Epithelial cell of proximal tubule (primary cell): Measurements from ENCODE around the gene UGT1A6. TPM values are rescaled to one million over a fixed set of nuclear protein-coding genes. Genes with fewer than 3 reads are reported as not detected.
A peak's percentile ranks its signal among the peaks of the same experiment; 100 is the strongest.
"Not testable (repeated sequence)": the region's sequence is repeated elsewhere in the genome, so short reads cannot be mapped to it uniquely, and the experiment has no call there.

Source experiments
- DNase-seq: peaks from one replicate; pipeline ENCODE4 v3.0.0-alpha.2; 2011; ENCODE audit warnings: low read depth
- H3K4me3 ChIP-seq: 2 replicates; pipeline ENCODE4 v1.5.1; 2011; ENCODE audit warnings: low read depth, mild to moderate bottlenecking, low read length
- CTCF ChIP-seq: conservative IDR thresholded peaks from 2 replicates; pipeline ENCODE4 v1.5.1; 2012; ENCODE audit warnings: low read depth, mild to moderate bottlenecking, low read length
- total RNA-seq: library from RNA; depleted of rRNA; stranded (reverse); fragments of >200 nt; gene quantifications from 2 replicates; pipeline ENCODE4 v1.2.3, GENCODE V29; 2015

Gene UGT1A6
- total RNA-seq, result 0.52 and 5.1 TPM in 2 replicates

- TF ChIP-seq CTCF, result no peak
- no peak for DNase-seq
- H3K4me3 ChIP-seq, result peak within 1 kb of the TSS; percentile 48
Measured at GRCh38 chr2:233692648-233693047, at the start of gene UGT1A6. UGT1A6 (plus strand) TSS chr2:233692890; CDS start chr2:233693005, 115 bp downstream.

GRCh38 chr2:233643128-233643527 is 49.6 kb upstream of the UGT1A6 start:
- no peak for DNase-seq
- H3K4me3 ChIP-seq, result no peak overlapping the region
- TF ChIP-seq CTCF, result peak; percentile 49

DNA sequence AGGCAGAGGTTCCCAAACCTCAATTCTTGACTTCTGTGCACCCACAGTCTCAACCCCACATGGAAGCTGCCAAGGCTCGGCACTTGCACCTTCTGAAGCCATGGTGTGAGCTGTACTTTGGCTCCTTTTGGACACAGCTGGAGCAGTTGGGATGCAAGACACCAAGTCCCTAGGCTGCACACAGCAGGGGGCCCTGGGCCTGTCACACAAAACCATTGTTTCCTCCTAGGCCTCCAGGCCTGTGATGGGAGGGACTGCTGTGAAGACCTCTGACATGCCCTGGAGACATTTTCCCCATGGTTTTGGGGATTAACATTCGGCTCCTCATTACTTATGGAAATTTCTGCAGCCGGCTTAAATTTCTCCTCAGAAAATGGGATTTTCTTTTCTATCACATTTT is 46.7 kb upstream of the UGT1A6 start:
- H3K4me3 ChIP-seq, DNase-seq: not testable (repeated sequence)

DNA sequence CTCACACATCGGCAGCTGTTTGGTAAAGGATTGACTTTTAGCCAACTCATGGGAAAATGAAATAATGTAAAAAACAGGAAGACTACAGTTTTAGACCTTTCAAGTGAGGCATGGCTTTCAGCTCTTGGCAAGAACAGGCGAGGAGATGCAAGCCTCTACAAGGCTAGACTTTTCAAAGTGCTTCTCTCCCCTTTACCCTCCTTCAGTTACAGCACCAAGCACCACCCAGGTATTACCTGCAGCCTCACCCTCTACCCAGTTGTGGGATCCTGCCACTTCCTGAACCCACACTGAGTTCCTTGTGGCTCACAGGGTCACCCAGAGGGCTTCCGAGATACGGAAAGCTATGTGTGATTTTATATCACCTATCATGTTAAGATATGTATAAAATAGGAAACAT is 41.7 kb upstream of the UGT1A6 start:
- no peak for DNase-seq
- no peak overlapping the region for H3K4me3 ChIP-seq
- TF ChIP-seq CTCF, result no peak

DNA sequence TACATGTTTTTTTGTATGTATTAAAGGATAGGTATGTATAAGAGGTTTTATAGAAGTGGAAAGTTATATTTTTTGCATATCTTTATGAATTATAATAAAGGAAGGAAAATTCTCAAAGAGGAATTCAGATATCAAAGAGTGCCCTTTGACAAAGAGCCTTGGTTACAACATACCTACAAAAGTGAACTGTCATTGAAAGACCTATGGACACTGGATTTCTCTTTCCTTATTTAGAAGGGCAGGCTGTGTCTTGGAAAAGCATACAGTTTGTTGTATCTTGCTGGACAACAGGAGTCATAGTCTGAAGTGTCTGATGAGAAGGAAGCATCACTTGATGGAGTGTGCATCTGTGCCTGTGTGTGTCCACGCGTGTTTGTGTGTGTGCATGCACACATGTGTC is 41.3 kb upstream of the UGT1A6 start:
- TF ChIP-seq CTCF, result no peak
- H3K4me3 ChIP-seq, result no peak overlapping the region
- no peak for DNase-seq

- TF ChIP-seq CTCF, result no peak
- no peak for DNase-seq
- no peak overlapping the region for H3K4me3 ChIP-seq
Measured at GRCh38 chr2:233654501-233654900, 38.2 kb upstream of the UGT1A6 start.

GRCh38 chr2:233655043-233655442 is 37.6 kb upstream of the UGT1A6 start:
- no peak for DNase-seq
- no peak for TF ChIP-seq CTCF
- no peak overlapping the region for H3K4me3 ChIP-seq

- DNase-seq, H3K4me3 ChIP-seq: not testable (repeated sequence)
Measured at GRCh38 chr2:233655943-233656342, 36.7 kb upstream of the UGT1A6 start.
